ENCODE data around the gene TMEM62. TPM values are rescaled to one million over a fixed set of nuclear protein-coding genes. Genes with fewer than 3 reads are reported as not detected.

The TMEM62 gene
- total and polyA plus RNA-seq, 4 donors = 4.5 to 14.0 (median 10.6) TPM

DNA sequence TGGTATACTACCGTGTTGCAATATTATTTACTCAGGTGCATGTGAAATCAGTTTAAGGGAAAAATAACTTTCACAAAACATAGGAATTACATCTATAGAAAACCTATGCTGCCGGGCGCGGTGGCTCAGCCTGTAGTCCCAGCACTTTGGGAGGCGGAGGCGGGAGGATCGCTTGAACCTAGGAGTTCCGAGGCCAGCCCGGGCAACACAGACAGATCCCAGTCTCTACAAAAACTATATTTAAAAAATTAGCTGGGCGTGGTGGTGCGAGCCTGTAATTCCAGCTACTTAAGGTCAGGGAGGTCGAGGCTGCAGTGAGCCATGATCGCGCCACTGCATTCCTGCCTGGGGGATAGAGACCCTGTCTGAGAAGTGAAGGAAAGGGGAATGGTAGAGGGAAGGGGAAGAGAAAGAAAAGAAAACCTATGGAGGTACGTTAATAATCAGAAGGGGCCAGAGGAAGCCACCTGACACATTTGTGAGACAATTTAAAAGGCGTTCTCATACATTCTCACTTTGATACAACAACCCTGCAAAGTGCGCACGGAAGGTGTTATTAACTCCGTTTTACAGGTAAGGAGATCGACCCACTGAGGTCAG is 456 bp upstream of the TMEM62 start:
- Histone ChIP-seq H3K36me3 (ENCODE audit: control insufficient read depth in 4 of 4, insufficient read depth in 3 of 4, low read depth in 1 of 4, low read length in 3 of 4) (peaks cover 2 to 11% (median 3%) of the 10 kb centered on the region in 4 donors), H3K9ac (ENCODE audit: low read depth in 1 of 2, low read length in 2 of 2) (peak overlapping the region; percentile 77 to 87)
- no peak for DNase-seq (ENCODE audit: low spot score)

GRCh38 chr15:43134157-43134635 is 810 bp downstream of the TMEM62 start:
- Histone ChIP-seq H3K4me1 (ENCODE audit: control insufficient read depth in 4 of 4, insufficient read depth in 4 of 4, low read length in 3 of 4) (peaks cover 0 to 11% (median 9%) of the 10 kb centered on the region in 4 donors), H3K9ac (ENCODE audit: low read depth in 1 of 2, low read length in 2 of 2) (peak overlapping the region; percentile 33 to 77), H3K27me3 (ENCODE audit: control insufficient read depth in 4 of 4, insufficient read depth in 4 of 4, low read length in 3 of 4) (no peaks in the 10 kb centered on the region), H3K4me3 (ENCODE audit: low read depth in 1 of 3, low read length in 3 of 3) (peak overlapping the region; percentile 50 to 82 (median 67)), H3K36me3 (ENCODE audit: control insufficient read depth in 4 of 4, insufficient read depth in 3 of 4, low read depth in 1 of 4, low read length in 3 of 4) (peaks cover 3 to 16% (median 9%) of the 10 kb centered on the region in 4 donors), H3K27ac (ENCODE audit: low read depth in 1 of 2, low read length in 2 of 2) (peak overlapping the region; percentile 69 to 87), H3K9me3 (ENCODE audit: control insufficient read depth in 4 of 4, low read length in 3 of 4) (no peaks in the 10 kb centered on the region)
- TF ChIP-seq HNF4G (IDR thresholded peaks at IDR 0.05) = no peak
- no peak for TF ChIP-seq TAF1 (conservative IDR thresholded peaks at IDR 0.05)
- TF ChIP-seq, protein P1, sequence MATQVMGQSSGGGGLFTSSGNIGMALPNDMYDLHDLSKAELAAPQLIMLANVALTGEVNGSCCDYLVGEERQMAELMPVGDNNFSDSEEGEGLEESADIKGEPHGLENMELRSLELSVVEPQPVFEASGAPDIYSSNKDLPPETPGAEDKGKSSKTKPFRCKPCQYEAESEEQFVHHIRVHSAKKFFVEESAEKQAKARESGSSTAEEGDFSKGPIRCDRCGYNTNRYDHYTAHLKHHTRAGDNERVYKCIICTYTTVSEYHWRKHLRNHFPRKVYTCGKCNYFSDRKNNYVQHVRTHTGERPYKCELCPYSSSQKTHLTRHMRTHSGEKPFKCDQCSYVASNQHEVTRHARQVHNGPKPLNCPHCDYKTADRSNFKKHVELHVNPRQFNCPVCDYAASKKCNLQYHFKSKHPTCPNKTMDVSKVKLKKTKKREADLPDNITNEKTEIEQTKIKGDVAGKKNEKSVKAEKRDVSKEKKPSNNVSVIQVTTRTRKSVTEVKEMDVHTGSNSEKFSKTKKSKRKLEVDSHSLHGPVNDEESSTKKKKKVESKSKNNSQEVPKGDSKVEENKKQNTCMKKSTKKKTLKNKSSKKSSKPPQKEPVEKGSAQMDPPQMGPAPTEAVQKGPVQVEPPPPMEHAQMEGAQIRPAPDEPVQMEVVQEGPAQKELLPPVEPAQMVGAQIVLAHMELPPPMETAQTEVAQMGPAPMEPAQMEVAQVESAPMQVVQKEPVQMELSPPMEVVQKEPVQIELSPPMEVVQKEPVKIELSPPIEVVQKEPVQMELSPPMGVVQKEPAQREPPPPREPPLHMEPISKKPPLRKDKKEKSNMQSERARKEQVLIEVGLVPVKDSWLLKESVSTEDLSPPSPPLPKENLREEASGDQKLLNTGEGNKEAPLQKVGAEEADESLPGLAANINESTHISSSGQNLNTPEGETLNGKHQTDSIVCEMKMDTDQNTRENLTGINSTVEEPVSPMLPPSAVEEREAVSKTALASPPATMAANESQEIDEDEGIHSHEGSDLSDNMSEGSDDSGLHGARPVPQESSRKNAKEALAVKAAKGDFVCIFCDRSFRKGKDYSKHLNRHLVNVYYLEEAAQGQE (IDR thresholded peaks at IDR 0.05) = no peak
- TF ChIP-seq FOXA2 (IDR thresholded peaks at IDR 0.05) = no peak
- TF ChIP-seq, protein P2, sequence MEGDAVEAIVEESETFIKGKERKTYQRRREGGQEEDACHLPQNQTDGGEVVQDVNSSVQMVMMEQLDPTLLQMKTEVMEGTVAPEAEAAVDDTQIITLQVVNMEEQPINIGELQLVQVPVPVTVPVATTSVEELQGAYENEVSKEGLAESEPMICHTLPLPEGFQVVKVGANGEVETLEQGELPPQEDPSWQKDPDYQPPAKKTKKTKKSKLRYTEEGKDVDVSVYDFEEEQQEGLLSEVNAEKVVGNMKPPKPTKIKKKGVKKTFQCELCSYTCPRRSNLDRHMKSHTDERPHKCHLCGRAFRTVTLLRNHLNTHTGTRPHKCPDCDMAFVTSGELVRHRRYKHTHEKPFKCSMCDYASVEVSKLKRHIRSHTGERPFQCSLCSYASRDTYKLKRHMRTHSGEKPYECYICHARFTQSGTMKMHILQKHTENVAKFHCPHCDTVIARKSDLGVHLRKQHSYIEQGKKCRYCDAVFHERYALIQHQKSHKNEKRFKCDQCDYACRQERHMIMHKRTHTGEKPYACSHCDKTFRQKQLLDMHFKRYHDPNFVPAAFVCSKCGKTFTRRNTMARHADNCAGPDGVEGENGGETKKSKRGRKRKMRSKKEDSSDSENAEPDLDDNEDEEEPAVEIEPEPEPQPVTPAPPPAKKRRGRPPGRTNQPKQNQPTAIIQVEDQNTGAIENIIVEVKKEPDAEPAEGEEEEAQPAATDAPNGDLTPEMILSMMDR (IDR thresholded peaks at IDR 0.05; ENCODE audit: low read depth, low read length, missing input control) = no peak
- TF ChIP-seq EGR1 (IDR thresholded peaks at IDR 0.05; ENCODE audit: low read depth in 2 of 2) = no peak
- no peak for TF ChIP-seq SP1 (IDR thresholded peaks at IDR 0.05)
- TF ChIP-seq RXRA (IDR thresholded peaks at IDR 0.05) = no peak
- TF ChIP-seq, protein P3, sequence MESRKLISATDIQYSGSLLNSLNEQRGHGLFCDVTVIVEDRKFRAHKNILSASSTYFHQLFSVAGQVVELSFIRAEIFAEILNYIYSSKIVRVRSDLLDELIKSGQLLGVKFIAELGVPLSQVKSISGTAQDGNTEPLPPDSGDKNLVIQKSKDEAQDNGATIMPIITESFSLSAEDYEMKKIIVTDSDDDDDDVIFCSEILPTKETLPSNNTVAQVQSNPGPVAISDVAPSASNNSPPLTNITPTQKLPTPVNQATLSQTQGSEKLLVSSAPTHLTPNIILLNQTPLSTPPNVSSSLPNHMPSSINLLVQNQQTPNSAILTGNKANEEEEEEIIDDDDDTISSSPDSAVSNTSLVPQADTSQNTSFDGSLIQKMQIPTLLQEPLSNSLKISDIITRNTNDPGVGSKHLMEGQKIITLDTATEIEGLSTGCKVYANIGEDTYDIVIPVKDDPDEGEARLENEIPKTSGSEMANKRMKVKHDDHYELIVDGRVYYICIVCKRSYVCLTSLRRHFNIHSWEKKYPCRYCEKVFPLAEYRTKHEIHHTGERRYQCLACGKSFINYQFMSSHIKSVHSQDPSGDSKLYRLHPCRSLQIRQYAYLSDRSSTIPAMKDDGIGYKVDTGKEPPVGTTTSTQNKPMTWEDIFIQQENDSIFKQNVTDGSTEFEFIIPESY (IDR thresholded peaks at IDR 0.05) = no peak
- TF ChIP-seq, protein P4, sequence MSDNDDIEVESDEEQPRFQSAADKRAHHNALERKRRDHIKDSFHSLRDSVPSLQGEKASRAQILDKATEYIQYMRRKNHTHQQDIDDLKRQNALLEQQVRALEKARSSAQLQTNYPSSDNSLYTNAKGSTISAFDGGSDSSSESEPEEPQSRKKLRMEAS (IDR thresholded peaks at IDR 0.05) = no peak
- TF ChIP-seq JUND (IDR thresholded peaks at IDR 0.05) = no peak
- no peak for TF ChIP-seq HNF4A (conservative IDR thresholded peaks at IDR 0.05)
- no peak for TF ChIP-seq YY1 (IDR thresholded peaks at IDR 0.05)
- TF ChIP-seq ATF3 (IDR thresholded peaks at IDR 0.05) = no peak
- no peak for TF ChIP-seq NR2F2 (IDR thresholded peaks at IDR 0.05)
- no peak for DNase-seq (ENCODE audit: low spot score)
- 10% methylated on average over 12 of the region's 12 CpGs for WGBS

More for the DNA sequence above, 456 bp upstream of the TMEM62 start:
- TF ChIP-seq, protein P2 (IDR thresholded peaks at IDR 0.05; ENCODE audit: low read depth, low read length, missing input control) = no peak
- TF ChIP-seq NR2F2 (IDR thresholded peaks at IDR 0.05) = peak; percentile 38
- TF ChIP-seq ATF3 (IDR thresholded peaks at IDR 0.05) = peak; percentile 16
- WGBS = 15% methylated on average over 20 of the region's 20 CpGs
- Histone ChIP-seq H3K27ac (ENCODE audit: low read depth in 1 of 2, low read length in 2 of 2) (peak overlapping the region; percentile 69 to 87), H3K4me1 (ENCODE audit: control insufficient read depth in 4 of 4, insufficient read depth in 4 of 4, low read length in 3 of 4) (peaks cover 0 to 11% (median 9%) of the 10 kb centered on the region in 4 donors), H3K4me3 (ENCODE audit: low read depth in 1 of 3, low read length in 3 of 3) (peak overlapping the region; percentile 50 to 82 (median 67)), H3K9me3 (ENCODE audit: control insufficient read depth in 4 of 4, low read length in 3 of 4) (no peaks in the 10 kb centered on the region), H3K27me3 (ENCODE audit: control insufficient read depth in 4 of 4, insufficient read depth in 4 of 4, low read length in 3 of 4) (no peaks in the 10 kb centered on the region)

Measured in liver (tissue), 9 donors.